ENCODE results near the gene ISLR.
A peak's percentile ranks its signal among the peaks of the same experiment; 100 is the strongest.

ISLR gene, protein sequence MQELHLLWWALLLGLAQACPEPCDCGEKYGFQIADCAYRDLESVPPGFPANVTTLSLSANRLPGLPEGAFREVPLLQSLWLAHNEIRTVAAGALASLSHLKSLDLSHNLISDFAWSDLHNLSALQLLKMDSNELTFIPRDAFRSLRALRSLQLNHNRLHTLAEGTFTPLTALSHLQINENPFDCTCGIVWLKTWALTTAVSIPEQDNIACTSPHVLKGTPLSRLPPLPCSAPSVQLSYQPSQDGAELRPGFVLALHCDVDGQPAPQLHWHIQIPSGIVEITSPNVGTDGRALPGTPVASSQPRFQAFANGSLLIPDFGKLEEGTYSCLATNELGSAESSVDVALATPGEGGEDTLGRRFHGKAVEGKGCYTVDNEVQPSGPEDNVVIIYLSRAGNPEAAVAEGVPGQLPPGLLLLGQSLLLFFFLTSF

DNA sequence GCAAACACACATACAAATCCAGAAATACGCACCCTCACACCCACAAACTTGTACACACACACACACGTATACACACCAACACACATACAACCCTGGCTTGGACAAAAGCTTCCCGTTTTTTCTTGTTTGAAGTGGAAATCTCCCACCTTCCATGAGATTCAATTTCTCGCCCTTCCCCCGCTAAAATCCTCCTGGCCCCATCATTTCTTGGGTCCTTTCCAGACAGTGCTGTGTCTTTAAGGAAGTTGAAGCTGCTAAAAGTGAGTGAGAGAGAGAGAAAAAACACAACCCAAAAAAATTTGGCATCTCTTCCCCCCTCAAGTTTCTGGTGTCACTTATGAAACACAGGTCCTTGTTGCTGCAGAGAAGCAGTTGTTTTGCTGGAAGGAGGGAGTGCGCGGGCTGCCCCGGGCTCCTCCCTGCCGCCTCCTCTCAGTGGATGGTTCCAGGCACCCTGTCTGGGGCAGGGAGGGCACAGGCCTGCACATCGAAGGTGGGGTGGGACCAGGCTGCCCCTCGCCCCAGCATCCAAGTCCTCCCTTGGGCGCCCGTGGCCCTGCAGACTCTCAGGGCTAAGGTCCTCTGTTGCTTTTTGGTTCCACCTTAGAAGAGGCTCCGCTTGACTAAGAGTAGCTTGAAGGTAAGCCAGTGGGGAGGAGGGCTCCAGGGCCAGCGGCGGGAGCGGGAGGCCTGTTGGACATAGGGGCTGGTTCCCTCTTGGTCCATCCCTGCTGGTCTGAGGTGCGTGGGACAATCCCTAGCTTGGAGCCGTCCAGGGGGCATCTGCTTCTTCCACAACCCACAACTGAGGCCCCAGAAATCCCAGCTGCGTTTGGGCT lies at the start of gene ISLR:
Gene ISLR (plus strand): TSS at position 331 of the 839 bp plus-strand sequence. CDS start 1,149 bp downstream, outside the sequence.
- DNase-seq, result peak; percentile 52 to 73

DNA sequence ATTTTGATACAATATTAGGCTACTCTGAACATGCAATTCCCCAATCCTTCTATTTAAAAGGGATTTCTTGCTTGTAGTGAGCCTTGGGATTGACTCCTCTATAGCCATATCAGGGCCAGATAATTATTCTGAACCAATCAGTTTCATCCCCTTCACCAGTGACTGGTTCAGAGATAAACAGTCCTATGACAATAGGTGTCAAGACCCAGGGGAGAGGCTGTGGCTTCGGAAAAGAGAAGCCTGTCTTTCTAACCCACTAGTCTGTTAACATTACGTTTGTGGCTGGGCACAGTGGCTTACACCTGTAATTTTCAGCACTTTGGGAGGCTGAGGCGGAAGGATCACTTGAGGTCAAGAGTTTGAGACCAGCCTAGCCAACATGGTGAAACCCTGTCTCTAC lies 49.3 kb upstream of the ISLR start:
- DNase-seq, result no peak

DNA sequence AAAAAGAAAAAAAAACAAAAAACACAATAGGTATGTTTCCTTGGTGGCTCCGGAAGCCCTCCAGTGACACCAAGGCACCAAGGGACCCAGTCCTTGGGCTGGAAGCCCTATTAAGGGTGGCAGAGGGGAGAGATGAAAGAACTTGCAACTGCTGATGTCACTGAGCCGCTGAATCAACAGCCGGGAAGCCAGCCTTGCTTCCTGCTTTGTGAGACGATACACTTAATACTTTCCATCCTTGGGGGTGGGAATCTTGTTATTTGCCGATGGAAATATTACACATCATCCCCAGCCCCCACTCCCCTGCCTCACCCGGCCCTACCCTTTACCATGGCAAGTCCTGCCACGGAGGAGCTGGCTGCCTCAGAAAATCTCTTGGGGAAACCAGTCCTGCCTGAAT lies 48.8 kb upstream of the ISLR start:
- no peak for DNase-seq

DNA sequence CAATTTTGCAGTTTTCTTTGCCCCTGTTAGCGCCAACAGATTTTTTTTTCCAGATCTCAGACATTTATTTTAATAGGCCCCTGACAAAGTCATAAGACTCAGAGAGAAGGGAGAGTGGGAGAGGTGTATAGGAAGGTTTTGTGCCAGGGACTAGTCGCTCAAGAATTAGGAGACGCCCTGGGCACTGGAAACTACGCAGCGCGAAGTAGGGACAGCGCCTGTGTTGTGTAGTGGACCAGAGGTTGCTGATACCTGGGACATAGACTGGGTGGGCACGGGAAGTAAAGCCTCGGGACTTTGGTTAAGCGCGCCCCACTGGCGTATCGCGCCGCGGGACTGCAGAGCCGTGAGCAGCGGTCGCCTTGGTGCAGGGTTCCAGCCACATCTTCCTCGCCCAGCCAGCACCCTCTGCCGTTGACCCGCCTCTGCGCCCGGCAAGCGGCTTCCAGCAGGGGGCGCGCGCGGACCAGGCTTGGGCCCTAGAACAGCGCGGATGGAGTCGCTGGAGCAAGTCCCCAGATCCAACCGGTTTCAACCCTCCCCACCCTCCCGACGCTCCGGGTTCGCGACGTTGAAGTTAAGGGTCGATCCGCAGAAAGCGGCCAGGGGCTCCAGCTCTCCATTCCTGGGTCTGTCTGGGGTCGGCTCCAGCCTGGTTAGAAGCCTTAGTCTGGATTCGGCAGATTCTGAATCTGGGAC lies 46.1 kb upstream of the ISLR start:
- DNase-seq, result peak; percentile 65 to 88

DNA sequence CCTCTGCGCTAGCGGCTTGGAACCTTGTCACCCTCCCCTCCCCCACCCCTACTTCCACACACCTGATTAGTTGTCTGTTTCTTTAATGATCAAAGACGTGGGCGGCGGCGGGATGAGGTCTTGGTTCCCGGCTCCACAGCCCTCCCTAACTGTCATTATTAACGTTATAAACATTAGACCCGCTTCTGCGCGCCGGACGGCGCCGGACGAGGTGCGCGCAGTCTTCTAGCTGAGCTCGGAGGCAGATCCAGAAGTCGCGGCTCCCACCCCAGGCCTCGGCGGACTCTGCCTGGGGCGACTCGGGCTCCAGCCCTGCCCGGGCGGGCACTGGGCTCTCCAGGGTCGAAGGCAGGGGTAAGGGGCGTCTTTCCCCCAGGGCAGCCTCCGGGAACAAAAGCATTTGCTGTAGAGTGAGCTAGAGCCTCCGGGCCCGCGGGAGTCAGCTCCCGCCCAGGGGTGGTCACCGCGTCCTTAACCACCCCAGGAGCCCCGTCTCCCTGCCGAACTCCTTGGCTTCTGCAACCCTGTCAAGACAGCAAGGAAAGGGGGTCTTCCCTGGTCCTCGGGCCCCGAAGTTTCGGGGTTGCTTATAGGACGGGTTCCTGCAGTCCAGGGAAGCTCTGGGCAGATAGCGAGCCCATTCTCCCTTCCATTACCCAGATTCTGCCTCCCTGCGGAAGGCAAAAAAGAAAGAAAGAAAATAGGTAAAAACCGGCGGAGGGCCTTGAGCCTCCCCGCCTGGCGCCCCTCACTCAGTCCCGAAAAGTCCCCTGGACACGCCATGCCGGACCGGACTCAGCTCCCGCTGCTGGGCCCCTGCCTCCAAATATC lies 45.3 kb upstream of the ISLR start:
- no peak for DNase-seq

DNA sequence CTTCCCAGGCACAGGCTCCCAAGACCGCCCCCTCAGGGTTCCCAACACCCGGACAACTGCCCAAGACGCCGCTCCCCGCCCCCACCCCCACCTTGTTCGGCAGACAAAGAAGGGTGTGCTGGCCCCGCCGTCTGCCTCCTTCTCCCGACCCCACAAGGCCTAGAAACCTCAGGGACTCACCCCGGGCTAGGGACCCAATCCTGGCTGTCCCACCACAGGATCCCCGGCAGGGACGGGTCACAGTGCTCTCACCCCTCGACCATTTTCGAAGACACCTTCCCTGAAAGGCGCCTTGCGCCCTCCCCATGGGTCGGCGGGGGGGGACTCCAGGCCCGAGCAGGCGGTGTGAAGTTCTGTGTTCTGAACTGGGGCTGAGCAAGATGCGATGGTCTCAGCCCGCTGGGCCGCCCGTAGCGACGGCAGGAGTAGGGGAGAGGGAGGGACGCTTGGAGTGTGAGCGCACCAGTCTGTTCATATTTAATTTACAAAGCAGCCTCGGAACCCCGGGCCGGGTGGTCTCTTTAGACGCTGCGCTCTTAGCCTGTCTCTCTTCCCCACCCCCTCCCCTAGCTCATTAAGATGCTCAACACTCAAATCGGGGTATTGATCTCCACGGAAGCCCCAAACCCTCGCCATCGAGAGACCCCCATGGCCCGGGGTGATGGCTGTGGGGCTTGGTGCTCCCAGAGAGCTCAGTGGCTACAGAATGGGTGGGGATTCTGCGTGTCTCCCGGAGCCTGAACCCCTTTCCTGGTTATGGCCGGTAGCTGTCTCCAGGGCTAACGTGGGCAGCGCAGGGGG lies 44.5 kb upstream of the ISLR start:
- no peak for DNase-seq

DNA sequence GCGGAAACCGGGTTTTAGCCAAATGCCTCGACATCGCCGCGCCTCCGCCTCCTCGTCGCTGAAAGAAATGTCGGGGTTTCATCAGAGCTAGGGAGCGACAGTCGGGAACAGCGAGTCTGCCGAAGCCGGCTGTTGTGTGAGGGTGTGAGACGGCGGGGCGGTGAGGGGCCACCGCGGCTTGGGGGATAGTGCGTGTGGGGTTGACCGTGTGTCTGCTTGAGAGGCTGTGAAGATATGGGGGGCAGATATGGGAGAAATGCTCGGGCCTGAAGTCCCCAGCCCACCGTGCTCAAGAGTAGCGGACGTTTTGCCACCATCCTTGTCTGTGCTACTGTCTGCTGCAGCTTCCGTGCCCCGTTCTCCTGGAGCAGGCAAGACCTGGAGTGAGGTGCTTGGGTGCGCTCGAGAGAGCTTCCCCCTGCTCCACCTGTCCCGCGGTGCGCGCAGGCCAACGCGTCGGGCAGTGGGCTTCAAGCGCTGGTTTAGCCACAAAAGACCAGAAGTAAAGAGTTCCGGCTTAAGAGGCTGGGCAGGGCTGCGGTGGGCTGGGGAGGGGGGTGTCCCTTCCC lies 43.8 kb upstream of the ISLR start:
- DNase-seq, result no peak

DNA sequence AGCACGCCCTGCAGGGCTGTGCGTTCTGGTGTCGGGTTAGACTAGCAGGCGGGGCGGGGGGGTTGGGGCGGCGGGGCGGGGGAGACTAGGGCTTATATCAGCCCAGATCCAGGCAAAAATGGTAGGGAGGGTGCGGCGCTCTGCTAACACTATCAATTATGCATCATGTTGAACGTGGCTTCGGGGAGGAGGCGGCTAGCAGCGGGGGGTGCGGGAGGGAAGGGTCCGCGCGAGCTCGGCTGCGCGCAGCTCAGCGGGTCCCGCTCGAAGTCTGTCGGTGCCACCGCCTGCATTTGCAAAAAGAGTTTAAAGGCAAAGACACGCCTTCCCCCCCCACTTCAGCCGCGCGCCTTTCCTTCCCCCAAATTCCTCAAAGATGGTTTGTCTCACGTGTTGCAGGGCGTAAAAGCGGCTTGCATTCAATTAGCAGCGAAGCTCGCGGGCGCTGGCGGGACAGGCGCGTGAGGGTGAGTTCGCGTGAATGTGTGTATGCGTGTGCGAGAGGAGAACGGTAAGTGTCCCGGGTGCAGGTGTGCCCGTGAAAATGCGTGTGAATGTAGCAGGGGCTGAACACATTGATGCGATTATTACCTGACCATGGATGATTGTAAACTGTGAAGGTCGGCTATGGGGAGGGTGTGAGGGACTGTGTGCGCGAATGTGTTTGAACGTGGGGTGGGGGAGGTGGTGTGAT lies 43.2 kb upstream of the ISLR start, which contains the start of gene ISLR2:
Gene ISLR2 (plus strand): TSS at position 432 of the 694 bp plus-strand sequence. CDS start 2,169 bp downstream, outside the sequence.
- no peak for DNase-seq

DNA sequence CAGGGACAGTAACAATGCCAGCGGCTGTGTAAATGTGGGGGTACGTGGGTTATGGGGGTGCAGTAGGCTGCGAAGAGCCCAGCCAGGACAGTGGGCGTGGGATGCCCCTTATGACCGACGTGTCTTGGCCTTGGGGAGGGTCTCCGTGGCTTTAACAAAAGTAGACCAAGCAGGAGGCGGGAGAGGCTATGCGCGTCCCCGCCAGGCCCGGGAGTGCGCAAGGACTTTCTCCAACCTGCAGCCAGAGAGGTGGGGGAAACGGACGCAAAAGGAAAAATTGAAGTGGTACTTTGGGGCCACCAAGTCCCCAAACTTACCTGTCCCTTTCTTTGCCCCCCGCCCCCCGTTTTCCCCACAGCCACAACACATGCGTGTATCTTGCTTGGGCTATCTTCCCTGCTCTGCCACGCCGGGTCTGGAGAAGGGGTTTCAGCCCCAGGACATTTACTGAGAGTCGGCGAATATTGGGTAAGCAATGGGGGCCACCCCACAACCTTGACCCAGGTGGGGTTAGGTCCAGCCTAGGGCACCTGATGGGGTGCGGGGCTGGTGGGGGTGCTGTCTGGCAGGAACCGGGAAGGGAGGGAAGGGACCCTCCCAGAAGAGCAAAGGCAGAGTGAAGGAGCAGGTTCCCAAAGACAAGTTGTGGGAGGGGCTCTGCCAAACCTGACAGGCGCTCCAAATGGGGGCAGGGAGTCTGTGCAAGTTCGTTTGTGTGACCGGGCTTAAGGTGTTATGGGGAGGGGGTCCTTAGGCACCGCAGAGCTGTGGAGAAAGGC lies 42.5 kb upstream of the ISLR start:
- no peak for DNase-seq

DNA sequence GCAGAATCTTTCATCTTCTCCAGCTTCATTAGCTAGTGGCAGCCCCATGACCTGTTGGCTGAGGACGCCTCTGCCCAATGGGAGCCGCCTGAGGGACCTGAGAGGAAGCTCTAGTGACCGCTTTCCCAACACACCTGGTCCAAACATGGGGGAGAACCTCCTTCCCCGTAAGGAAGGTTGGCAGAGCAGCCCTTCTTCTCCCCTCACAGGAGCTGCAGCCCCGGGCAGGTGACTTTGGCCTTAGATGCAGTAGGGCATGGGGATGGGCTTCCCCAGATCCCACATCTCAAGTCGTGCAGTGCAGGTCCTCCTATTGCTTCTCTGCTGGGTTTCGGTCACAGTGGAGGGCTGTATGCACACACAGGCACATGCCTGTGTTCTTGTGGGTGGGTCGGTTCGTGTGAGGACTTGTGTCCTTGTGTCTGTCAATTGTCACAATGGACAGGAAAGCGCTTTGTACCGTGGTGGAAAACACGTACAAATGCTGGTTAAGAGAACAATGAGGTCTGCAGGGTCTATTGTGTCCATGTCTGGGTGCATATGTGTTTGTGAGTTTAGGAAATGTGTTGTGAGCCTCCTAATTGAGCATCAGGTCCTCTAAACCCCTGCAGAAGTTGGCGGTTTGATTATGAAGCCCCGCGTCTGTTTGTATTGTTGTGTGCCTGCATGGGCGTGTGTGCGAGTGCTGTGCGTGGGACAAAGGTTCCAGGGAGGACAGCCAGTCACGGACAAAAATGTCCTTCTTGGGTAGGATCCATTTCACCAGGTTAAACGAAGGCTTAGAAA lies 41.7 kb upstream of the ISLR start:
- no peak for DNase-seq

DNA sequence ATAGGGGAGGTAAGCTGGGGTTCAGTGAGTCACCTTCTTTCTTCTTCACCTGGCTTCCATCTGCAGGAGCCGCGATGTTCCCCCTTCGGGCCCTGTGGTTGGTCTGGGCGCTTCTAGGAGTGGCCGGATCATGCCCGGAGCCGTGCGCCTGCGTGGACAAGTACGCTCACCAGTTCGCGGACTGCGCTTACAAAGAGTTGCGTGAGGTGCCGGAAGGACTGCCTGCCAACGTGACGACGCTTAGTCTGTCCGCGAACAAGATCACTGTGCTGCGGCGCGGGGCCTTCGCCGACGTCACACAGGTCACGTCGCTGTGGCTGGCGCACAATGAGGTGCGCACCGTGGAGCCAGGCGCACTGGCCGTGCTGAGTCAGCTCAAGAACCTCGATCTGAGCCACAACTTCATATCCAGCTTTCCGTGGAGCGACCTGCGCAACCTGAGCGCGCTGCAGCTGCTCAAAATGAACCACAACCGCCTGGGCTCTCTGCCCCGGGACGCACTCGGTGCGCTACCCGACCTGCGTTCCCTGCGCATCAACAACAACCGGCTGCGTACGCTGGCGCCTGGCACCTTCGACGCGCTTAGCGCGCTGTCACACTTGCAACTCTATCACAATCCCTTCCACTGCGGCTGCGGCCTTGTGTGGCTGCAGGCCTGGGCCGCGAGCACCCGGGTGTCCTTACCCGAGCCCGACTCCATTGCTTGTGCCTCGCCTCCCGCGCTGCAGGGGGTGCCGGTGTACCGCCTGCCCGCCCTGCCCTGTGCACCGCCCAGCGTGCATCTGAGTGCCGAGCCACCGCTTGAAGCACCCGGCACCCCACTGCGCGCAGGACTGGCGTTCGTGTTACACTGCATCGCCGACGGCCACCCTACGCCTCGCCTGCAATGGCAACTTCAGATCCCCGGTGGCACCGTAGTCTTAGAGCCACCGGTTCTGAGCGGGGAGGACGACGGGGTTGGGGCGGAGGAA lies 40.5 kb upstream of the ISLR start:
- no peak for DNase-seq

DNA sequence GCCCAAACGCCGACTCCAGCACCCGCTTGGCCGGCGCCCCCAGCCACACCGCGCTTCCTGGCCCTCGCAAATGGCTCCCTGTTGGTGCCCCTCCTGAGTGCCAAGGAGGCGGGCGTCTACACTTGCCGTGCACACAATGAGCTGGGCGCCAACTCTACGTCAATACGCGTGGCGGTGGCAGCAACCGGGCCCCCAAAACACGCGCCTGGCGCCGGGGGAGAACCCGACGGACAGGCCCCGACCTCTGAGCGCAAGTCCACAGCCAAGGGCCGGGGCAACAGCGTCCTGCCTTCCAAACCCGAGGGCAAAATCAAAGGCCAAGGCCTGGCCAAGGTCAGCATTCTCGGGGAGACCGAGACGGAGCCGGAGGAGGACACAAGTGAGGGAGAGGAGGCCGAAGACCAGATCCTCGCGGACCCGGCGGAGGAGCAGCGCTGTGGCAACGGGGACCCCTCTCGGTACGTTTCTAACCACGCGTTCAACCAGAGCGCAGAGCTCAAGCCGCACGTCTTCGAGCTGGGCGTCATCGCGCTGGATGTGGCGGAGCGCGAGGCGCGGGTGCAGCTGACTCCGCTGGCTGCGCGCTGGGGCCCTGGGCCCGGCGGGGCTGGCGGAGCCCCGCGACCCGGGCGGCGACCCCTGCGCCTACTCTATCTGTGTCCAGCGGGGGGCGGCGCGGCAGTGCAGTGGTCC lies 39.7 kb upstream of the ISLR start:
- no peak for DNase-seq

DNA sequence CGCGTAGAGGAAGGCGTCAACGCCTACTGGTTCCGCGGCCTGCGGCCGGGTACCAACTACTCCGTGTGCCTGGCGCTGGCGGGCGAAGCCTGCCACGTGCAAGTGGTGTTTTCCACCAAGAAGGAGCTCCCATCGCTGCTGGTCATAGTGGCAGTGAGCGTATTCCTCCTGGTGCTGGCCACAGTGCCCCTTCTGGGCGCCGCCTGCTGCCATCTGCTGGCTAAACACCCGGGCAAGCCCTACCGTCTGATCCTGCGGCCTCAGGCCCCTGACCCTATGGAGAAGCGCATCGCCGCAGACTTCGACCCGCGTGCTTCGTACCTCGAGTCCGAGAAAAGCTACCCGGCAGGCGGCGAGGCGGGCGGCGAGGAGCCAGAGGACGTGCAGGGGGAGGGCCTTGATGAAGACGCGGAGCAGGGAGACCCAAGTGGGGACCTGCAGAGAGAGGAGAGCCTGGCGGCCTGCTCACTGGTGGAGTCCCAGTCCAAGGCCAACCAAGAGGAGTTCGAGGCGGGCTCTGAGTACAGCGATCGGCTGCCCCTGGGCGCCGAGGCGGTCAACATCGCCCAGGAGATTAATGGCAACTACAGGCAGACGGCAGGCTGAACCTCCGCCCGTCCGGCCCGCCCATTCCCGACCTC lies 39.0 kb upstream of the ISLR start:
- no peak for DNase-seq

DNA sequence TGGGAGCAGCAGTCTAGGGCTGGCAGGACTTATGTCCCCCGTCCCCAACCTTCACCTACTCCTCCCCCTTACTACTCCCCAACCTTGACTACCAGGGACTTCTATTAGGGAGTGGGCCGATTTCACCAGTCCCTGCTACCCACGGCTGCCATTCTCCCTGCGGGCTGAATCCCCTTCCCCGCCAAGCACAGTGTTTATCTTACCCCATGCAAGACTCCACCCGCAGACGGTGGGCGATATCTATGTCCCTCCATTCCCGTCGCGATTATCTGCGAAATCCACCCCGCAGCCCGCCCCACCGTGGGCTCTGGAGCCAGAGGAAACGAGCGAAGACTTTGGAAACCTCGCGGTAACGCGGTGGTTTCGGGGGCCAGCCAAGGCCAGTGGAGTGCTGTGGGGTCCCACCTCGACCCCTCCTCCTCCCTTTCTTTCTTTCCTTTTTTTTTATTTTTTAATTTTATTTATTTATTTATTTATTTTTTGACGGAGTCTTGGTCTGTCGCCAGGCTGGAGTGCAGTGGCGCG lies 38.4 kb upstream of the ISLR start:
- no peak for DNase-seq

DNA sequence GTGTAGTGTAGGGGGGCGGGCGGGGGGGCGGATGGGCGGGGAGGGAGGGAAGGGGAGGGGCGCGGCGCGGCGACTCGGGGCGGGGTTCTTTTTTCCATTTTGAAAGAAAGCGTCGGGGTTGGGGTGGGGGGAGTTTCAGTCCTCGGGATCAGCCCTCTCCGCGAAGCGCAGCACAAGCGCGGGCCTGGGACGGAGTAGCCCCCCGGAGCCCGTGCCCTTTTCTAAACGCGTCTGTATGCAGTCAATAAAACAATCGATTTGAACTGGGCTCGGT lies 37.0 kb upstream of the ISLR start:
- no peak for DNase-seq

DNA sequence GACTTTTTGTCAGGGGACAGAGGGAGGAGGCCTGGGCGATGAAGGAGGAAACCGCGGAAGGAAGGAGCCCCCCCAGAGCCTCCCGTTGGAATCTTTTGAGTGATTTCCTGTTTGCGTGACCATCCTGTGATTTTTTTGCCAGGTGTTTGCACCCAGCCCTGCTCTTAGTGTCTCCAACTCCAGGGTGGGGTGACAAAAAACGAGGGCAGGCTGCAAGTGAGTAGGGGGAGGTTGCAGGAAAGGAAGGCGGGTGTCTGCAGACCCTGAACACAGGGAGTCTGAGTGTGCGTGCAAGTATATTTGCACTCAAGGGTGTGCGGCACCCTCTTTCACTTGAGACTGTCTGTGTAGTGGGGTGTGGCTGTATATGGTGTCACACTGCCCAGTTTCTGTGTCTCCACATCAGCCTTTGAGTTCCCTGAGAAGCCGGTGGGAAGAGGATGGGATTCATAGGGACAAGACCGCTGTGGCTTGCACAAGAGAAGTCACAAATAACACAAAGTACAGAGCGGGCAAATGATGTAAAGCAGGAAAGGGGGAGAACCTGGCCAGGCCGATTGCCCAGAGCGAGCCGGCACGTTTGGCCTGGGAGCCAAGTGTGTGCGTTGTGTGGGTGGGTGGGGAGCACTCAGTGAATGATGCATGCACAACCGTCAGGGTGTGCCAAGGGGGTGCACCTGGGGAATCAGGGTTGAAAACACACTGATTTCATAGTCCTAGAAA lies 36.5 kb upstream of the ISLR start:
- no peak for DNase-seq

Measured in NCI-H446 (cell line).